ENCODE results near the gene KRT6C.
"Not testable (repeated sequence)": the region's sequence is repeated elsewhere in the genome, so short reads cannot be mapped to it uniquely, and the experiment has no call there.

KRT6C gene

DNA sequence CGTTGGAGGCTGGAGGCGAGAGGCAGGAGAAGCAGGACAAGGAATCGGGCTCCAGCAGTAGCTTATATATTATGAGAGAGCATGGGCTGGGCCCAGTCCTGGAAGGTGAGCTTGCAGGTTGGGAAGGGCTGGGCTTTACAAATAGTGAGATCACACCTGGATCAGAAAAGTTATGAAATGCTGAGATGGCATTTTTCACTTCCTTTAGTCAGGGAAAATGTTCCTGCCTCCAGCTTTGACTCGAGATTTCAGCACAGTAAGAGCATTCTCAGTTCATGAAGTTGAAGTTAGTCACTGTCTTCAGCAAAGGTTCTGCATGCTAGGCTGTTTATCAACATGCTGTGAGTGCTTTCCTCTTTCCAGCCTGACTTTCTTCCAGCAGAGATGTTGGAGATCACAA lies at the start of gene KRT6C:
TSS of gene KRT6C (minus strand) at position 38 of the 400 bp plus-strand sequence. CDS start 68 bp downstream, outside the sequence.
- DNase-seq: no peak

DNA sequence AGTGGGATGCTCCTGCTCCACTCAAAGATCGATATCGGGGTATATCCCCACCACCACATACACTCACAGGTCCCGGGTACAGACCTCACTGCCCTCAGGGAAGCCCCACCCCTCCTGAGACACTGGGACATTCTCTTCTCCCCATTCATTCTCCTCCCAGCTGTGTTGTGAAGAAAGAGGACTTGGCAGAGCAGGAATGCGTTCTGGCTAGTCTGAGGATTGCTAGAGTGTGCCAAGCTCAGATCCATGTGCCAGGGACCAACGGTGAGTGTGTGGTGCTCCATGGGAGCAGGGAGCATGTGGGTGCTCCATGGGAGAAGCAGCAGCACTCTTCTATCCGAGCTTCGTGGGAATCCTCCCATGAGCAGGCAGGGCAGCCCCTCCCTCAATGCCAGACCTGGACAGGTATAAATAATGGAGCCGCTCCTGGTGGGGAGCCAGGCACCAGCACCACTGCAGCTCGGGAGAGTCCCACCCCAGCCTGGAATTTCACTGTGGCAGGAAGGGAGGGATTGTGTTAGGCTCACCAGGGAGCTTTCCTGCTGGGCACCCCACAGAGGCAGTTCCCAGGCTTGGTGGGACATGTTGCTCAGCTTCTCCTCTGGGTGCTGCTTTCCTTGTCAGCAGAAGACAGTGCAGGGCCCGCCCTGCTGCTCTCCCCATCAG lies 48.9 kb upstream of the KRT6C start:
- DNase-seq: no peak

DNA sequence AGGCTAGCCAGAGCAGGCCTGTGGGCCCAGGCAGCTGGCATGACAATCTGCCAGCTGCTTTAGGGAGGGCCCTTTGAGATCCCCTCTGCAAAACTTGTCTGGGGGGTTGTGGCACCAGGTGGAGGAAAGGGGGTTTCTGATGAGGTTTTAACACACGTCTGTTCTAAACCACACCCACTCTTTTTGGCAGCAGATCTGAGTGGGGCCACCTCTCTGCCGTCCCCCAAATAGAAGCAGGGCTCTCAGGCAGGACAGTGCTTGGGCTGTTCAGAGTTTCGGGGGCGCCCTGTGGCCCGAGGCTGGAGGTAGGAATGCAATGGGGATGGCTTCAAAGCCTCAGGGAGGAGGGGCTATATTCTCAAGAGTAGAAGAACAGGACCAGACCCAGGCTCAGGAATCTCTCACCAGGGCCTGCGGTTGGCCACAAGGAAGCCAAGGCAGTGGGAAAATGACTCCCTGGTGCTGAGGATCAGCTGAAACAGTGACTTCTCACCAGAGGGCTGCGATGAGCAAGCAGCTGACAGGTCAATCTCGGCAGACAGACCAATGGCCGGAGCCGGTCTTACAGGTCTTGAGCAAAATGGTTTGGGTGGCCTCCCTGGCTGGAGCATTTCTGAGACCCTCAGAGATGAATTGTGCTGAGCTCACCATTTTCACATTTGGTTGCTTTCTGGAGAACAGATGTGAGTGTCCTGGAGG lies 48.1 kb upstream of the KRT6C start:
- no peak for DNase-seq

DNA sequence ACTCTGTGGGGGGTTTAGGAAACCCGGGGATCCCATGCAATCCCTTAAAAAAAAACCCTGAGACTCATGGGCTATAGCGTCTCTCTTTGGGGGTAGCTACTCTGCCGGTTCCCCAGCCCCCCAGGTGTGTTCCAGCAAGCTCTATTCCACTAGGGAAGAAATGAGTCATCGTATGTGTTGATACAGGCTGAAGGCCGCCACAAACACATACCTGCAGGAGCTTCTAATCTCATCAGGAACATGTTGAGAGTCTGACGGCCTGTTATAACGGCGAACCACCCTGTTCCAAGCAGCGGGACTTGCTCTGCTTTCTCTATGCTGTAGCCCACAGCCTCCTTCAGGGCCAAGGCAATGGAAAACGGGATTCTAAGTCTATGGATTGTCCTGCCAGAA lies 47.6 kb upstream of the KRT6C start:
- DNase-seq: no peak

DNA sequence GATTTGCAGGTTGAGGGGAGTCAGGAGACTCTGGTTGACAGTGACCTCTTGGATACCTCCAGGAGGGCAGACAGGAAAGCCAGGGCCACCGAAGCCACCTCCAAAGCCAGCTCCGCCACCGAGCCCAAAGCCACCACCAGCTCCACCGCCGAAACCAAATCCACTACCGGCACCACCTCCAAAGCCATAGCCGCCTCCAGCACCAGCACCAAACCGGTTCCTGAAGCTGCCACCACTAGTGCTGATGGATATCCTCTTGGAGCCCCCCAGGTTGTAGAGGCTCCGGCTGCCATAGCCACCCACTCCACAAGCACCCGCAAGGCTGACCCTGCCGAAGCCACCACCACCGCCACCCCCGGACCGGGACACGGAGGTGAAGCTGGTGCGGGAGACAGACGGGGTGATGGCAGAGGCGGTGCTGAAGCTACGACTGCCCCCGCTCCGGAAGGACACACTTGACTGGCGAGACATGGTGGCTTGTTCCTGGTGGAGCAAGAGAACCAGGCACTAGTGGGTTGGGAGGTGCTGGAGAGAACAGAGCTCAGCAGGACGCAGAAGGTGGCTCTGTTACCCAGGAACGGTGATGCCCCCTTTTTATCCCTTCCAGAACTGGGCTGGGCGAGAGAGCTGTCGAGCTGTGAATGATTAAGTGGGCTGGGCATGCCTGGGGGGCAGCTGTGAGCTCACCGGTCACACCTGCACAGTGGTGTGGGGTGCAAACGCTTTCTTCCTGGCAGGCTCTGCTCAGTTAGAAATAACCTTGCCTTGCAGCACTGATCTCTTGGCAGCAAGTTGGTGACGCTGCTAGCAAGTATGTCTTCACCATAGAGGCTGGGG lies 46.4 kb upstream of the KRT6C start, which contains the start of gene KRT5:
TSS of gene KRT5 (minus strand) at position 569 of the 837 bp plus-strand sequence. CDS start at position 471, 98 bp downstream.
- DNase-seq: no peak

DNA sequence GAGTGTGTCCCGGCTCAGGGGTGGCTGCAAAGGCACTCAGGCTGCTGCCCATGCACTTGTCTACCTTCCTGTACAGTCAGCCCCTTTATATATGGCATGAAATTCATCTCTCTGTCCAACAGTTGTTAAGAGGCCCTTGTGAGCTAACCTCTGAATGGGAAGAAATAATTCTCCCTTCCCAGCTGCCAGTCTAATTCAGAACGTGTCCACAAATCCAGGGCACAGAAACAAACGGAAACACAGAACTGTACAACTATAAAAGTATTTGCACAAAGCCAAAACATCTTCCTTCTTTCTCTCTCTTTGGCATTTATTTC lies 45.7 kb upstream of the KRT6C start:
- DNase-seq: no peak

DNA sequence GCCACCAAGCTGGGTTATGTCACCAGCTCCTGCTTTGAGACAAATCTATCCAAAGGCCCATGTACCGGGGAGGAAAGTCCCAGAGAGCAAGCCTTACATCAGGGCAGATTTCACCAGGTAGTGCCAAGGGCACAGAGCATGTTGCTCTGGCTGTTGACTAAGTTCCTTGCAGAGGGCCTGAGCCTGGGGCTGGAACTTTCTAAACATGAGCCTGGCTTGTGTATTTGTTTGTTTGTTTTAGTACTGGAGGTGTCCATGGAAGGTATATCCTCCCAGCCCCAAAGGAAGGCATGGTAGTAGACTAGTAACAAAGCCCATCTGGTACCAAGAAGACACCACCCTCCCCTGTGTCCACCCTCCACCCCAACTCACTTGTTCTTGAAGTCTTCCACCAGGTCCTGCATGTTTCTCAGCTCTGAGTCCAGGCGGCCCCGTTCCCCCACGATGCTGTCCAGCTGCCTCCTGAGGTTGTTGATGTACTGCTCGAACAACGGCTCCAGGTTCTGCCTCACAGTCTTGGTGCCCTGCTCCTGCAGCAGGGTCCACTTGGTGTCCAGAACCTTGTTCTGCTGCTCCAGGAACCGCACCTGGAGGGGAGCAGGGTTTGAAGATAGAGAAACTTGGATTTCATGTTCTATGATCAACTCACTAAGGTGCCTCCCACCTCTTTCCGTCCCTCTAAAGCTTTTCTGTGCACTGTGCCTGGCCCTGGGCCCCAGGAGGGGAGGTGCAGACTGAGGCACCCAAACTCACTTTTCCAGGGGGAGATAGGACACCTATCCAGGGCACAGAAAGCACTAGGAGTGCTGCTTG lies 45.2 kb upstream of the KRT6C start:
- no peak for DNase-seq

DNA sequence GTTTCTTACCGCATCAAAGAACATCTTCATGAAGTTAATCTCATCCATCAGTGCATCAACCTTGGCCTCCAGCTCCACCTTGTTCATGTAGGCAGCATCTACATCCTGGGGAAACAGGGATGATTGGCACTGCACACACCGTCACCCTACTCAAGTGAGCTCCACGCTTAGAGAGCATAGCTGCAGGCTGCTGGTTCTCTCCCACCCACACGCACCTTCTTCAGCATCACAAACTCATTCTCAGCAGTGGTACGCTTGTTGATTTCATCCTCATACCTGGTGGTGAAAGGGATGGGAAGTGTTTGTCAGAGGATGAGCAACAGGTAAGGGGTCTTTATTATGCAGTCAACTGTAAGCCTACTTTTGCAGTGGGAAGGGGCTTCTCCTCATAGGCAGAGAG lies 44.3 kb upstream of the KRT6C start:
- no peak for DNase-seq

DNA sequence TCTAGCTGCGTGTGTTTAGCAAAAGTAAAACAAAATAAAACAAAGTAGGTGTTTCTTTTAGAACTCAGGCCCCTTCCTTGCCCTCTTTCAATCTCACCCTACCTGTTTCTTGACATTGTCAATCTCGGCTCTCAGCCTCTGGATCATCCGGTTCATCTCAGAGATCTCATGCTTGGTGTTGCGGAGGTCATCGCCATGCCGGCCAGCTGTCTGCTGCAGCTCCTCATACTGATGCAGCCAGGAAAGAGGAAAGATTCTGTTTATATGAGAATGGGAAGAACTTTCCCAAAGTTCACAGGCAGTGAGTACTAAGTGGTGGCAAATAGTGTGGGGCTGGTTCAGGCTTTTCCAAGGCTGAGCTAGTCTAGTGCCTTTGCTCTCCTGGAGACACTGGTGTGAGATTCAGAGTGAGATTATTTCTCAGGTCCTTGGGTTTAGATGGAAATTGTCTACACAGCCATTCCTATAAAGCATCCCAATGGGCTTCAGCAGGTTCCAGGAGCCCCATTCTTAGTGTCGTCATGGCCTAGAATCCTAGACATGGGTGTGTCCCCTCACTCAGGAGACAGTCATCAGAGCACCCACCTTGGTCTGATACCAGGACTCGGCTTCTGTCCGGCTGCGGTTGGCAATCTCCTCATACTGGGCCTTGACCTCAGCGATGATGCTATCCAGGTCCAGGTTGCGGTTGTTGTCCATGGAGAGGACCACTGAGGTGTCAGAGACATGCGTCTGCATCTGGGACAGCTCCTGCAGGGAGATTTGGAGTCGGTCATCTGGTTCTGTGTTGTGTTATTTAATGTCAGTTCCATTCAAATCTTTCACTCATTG lies 43.6 kb upstream of the KRT6C start:
- no peak for DNase-seq

DNA sequence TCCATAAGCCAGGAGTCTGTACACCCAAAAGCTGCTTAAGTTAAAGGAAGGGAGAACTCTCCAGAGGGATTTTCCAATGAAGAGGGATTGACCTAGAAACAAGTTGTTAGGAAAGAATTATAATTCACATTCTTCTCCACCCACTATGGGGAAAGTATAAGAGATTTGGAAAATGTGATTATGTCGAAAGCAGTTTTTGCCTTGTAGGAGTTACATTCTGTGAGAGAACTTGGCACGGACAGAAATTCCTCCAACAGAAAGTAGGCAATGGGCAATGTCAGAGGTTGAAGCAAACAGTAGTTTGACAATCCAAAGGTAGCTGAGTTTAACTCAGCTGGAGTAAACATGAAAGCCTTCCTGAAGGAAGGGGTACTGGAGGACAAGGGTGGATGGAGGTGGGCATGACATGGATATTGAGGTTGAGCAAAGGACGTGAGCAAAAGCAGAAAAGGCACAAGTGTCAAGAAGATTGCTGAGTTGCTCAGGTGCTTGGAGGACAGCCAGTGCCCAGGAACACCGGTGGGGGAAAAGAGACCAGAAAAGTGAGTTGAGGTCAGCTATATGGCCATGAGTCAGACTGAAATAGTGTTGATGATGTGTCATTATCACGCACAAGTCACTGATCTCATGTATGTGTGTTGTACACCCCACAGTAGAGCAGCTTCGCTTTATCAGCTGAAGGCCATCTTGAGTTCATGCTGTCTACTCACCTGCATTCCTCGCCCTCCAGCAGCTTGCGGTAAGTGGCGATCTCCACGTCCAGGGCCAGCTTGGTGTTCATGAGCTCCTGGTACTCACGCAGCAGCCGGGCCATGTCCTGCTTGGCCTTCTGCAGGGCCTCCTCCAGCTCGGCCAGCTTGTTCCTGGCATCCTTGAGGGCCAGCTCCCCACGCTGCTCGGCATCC lies 42.6 kb upstream of the KRT6C start:
- DNase-seq: no peak

DNA sequence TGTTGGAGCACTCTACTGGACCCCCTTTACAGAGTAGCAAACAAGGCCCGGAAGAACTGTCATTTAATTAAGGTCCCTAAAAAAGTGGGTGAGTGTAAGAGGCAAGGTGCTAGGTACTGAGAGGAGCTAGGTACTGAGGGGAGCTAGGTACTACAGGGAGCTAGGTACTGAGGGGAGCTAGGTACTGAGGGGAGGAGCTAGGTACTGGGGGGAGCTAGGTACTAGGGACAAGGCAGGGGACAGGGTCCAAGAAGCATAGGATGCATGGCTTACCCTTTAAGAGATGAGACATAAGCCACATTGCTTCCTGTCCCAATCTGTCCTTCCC lies 41.7 kb upstream of the KRT6C start:
- no peak for DNase-seq

DNA sequence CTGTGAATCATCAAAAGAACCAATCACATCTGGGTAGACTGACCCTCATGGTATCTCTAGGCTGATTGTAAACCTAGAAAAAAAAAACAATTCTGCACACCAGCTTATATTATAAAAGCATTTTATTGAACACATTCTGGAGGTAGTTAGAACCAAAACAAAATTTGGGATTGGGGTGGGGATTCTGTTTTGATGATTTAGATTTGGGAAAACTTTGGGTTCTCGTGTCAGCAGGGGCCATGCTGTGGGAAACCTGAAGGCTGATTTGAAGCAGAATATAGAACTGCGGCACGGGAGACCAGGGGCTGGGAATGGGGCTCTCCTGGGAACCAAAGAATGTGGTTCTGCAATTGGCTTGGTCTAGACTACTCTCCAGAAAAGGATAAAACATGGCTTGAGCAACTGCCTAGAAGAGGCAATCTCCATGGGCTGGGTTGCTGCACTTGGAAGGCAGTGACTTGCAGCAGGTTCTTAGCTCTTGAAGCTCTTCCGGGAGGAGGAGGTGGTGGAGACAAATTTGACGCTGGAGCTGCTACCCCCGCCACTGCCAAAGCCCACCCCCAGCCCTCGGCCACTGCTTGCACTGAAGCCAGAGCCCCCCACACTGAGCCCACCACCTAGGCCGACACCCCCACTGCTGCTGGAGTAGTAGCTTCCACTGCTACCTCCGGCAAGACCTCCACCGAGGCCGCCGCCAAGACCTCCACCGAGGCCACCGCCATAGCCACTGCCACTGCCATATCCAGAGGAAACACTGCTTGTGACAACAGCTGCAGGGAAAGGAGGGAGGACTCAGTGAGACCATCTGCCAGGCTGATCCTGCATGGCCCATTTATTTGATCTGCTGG lies 41.1 kb upstream of the KRT6C start:
- DNase-seq: no peak

DNA sequence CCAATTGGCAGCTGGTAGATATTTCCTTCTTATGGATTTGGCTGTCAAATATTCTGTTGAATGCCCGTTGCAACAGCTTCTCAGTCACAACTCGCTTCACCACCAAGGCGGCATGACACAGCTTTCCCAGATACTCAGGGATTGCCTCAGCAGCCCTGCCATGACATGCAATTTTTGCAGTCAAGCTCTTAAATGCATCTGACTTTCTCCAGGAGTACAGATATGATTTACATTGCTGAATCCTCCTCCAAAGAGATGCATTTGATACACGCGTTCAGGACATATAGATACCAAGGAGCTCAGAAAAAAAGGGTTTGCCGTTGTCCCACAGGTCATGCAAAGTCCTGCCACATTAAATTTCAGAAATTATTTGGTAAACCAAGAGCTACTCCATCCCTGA lies 40.1 kb upstream of the KRT6C start:
- no peak for DNase-seq

DNA sequence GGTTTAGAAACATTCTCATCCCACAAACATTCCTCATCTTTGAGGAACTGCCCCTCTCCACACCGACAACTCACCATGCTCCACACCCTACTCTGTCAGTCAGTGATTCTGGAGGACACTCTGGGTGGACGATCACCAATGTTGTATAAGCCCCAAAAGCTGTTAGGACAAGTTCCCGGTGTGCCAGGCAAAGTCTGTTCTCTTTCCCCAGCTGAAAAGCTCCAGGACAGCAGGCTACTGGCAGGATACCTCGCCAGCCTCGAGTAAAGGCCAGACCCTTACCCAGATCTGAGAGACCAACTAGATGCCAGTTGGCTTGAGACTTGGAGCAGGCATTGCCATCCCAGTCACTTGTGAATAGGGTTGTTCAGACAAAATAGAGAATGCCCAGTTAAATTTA lies 34.6 kb upstream of the KRT6C start:
- DNase-seq: no peak

DNA sequence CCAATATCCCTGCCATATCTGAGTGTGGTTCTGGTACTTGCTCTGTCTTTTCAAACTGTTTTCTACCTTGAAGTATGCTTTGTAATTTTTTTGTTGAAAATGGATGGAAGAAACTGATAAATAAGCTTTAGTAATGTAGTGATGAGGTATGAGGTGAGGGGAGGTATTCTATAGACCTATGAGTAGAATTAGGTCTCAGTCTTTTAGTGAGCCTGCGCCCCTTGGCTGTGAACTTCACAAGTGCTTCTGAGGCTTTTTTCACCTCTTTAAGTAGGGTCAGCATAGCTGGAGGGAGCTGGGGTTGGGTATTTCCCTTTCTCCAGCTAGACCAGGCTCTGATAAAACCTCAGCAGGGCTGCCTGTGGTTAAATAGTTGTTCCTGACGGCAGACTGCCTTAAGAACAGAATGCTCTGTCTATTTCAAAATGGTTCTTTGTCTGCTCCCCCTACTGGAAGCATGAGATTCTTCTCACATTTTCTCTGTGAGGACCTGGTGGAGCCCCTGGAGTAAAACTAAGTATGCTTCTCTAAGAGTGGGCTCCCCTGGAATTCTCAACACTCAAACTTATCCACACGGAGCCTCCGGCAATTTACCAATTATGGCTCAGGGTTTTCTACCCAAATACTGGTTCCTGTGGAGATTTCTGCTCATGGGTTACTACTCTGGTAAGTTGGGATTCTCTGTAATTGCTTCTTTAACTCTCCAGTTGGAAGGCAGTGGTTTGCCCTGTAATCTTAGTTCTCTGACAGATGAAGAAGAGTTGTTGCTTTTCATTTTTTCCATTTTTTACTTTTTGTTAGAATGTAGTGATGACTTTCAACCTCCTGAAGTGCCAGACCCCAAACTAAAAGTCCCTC lies 33.5 kb upstream of the KRT6C start:
- DNase-seq: no peak

DNA sequence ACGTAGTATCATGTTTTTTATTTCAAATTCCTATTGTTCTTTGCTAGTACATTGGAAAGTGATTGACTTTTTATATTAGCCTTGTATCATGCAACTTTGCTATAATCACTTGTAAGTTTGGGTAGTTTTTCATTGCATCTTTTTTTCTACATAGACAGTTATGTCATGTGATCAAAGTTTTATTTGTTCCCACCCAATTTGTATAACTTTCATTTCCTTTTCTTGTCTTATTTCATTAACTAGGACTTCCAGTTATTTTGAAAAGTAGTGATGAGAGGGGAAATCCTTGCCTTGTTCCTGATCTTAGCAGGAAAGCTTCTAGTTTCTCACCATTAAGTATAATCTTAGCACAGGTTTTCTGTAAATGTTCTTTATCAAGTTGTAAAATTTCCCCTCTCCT lies 29.3 kb upstream of the KRT6C start:
- no peak for DNase-seq

DNA sequence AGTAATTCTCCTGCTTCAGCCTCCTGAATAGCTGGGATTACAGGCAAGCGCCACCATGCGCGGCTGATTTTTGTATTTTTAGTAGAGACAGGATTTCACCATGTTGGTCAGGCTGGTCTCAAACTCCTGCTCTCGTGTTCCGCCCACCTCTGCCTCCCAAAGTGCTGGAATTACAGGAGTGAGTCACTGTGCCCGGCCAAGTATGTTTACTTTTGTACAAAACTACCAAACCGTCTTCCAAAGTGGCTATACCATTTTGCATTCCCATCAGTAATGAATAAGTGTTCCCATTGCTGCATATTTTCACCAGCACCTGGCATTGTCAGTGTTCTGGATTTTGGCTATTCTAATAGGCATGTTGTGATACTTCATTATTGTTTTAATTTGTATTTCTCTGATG lies 27.9 kb upstream of the KRT6C start:
- DNase-seq: no peak

DNA sequence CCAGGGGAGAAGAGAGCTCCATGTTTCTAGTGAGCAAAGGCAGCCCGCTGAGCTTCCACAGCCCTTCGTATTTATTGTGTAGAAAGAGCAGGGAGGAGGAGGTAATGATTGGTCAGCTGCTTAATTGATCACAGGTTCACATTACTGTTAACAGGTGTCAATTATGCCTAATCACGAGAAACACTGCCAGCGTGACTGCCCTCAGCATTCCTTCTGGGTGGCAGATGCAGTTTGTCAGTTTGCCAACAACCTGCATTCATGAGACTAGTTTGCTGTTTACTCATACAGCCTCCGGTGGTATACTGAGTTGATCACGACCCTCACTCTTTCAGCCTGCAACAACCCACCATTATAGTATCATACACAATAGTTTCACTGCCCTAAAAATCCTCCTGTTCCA lies 27.0 kb upstream of the KRT6C start:
- not testable (repeated sequence) for DNase-seq

Measured in NCI-H524 treated with DMSO at 0.1 percent for 48 hours (cell line).